Superior temporal gyrus (tissue), 1 donor: ENCODE results near the gene RAPGEFL1.
A peak's percentile ranks its signal among the peaks of the same experiment; 100 is the strongest.
"Not testable (repeated sequence)": the region's sequence is repeated elsewhere in the genome, so short reads cannot be mapped to it uniquely, and the experiment has no call there.

Experiments used
- DNase-seq: peaks from one replicate; pipeline ENCODE4 v3.0.0-alpha.2; 2016; ENCODE audit errors: extremely low spot score

The RAPGEFL1 gene

GRCh38 chr17:40177275-40177874 lies at the start of gene RAPGEFL1:
TSS of gene RAPGEFL1 (plus strand) at chr17:40177470. CDS start at chr17:40177862, 392 bp downstream.
- DNase-seq: no peak

- no peak for DNase-seq
Measured at GRCh38 chr17:40129498-40129897, 47.8 kb upstream of the RAPGEFL1 start.

GRCh38 chr17:40130352-40131042 lies 46.8 kb upstream of the RAPGEFL1 start:
- DNase-seq: no peak

DNA sequence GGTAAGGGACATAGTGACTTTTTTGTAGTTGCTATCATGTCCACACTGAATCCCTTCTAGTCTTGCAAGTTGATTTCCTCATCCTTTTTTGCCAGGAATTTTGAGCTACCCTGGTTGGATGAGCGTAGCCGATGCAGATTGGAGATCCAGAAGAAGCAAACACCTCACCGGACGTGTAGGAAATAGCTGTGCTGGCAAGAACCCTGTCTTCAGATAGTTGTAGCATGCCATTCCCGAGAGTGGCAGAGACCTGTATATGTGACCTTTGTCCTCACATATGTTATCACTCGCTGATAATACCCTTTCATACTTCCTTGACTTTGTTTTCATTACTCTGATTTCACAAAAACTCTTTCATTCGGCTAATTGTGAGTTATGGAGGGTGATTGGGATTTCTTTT lies 43.1 kb upstream of the RAPGEFL1 start:
- no peak for DNase-seq

DNA sequence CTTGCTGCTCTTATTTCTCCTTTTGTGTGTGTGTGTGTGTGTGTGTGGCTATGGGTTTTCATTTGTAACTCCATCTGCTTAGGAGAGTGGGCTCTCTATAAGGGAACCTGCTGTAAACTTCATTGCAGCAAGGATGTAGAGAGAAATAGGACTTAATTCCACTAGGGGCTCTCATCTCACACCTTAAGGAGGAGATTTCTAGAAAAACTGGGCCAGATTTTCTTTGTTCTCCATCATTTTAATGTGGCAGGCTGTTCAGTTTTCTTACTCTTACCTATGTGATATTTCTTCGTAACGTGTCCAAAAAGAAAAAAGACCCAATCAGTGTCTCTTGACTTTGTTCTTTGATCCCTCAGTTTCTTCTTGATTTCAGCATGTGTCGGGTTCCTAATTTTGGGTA lies 41.5 kb upstream of the RAPGEFL1 start:
- DNase-seq: no peak

DNA sequence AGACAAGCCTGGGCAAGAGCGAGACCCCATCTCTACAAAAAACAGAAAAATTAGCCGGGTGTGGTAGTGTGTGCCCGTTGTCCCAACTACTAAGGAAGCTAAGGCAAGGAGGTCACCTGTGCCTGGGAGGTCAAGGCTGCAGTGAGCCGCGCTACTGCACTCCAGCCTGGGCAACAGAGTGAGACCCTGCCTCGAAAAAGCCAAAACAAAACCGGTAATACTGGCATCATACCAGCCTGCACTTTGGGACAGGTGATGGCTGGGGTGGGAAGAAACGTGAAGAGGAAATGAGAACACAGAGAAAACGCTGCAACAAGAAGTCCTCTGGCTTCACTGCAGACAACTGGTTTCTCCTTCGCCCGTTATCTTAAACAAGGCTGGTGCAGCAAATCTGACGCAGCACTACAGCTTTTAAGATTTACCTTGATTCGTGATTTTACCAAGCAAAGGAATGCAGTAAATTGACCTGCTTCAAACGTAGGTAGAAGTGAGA lies 37.7 kb upstream of the RAPGEFL1 start:
- DNase-seq: no peak

- DNase-seq: not testable (repeated sequence)
Measured at GRCh38 chr17:40143166-40143565, 34.1 kb upstream of the RAPGEFL1 start.

- no peak for DNase-seq
Measured at GRCh38 chr17:40145476-40145875, 31.8 kb upstream of the RAPGEFL1 start.

- DNase-seq: no peak
Measured at GRCh38 chr17:40148527-40148926, 28.7 kb upstream of the RAPGEFL1 start.

- no peak for DNase-seq
Measured at GRCh38 chr17:40150276-40150675, 27.0 kb upstream of the RAPGEFL1 start.

DNA sequence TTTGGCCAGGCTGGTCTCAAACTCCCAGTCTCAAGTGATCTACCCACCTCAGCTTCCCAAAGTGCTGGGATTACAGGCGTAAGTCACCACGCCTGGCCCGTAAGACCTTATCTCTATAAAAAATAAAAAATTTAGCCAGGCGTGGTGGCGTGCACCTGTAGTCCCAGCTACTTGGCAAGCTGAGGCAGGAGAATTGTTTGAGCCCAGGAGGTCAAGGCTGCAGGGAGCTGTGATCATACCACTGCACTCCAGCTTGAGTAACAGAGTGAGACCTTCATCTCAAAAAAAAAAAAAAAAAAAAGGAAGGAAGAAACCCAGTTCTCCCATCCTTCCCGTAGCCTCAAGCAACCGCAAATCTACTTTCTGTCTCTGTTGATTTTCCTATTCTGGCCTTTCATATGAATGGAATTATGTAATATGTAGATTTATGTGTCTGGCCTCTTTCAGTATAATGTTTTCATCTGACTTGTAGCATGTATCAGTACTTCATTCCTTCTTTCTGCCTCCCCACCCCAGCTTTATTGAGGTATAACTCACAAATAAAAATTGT lies 25.8 kb upstream of the RAPGEFL1 start:
- no peak for DNase-seq

DNA sequence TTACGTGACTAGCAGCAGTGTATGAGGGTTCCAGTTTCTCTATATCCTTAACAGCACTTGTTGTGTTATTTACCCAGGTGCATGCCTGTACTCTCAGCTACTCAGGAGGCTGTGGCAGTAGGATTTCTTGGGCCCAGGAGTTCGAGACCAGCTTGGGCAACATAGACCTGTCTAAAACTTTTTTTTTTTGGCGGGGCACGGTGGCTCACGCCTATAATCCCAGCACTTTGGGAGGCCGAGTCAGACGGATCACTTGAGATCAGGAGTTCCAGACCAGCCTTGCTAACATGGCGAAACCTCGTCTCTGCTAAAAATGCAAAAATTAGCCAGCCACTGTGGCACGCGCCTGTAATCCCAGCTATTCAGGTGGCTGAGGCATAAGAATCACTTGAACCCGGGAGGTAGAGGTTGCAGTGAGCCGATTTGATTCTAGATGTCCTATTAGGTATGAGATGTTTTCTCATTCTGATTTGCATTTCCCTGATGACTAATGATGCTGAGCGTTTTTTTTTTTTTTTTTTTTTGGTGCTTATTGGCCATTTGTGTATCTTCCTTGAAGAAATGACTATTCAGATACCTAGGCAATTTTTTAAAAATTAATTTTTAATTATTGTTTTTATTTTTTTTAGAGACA lies 23.6 kb upstream of the RAPGEFL1 start:
- DNase-seq: no peak

DNA sequence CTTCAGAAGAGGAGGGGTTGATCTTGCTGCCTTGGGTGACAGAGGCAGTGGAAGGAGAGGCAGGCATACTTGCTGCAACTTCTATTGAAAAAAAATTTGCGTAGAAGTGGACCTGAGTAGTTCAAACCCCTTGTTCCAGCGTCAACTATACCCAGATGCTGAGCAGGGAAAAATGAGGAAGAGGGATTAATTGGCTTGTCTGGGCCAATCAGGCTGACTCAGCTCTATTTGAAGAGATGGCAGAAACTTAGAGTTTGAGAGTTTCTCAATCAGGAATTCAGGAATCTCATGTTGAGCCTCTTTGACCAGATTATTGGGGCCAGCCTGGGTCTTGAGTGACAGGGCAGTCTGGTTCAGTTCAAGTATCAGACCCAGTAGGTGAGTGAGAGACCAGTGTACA lies 19.3 kb upstream of the RAPGEFL1 start:
- DNase-seq: no peak

DNA sequence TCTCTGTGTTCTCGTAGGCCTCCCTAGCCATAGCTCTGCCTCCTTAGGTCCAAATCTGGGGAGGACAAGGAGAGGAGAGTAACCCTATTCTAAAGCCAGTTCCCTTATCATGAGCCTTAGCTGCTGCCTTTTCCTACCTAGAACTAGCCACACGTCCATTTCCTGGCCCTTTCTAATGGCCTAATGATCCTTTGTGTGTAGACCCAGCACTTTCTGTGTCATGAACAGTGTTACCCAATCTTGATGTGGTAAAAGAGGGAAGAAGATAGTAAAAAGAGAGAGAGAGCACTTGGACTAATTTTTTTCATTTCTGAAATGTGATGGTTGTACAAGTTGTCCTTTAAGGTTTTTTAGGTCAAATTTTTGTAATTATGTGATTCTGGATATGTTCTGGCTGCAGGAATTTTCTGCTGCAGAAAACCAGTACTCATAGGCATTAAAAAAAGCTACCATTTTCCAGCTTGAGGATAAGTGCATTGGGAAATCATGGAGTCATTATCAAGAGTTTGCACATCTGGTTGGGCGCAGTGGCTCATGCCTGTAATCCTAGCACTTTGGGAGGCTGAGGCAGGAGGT lies 18.7 kb upstream of the RAPGEFL1 start:
- DNase-seq: no peak

- DNase-seq: no peak
Measured at GRCh38 chr17:40159456-40159855, 17.8 kb upstream of the RAPGEFL1 start.

GRCh38 chr17:40167685-40168261 lies 9.5 kb upstream of the RAPGEFL1 start:
- no peak for DNase-seq

GRCh38 chr17:40168262-40168832 lies 8.9 kb upstream of the RAPGEFL1 start:
- peak; percentile 92 for DNase-seq

DNA sequence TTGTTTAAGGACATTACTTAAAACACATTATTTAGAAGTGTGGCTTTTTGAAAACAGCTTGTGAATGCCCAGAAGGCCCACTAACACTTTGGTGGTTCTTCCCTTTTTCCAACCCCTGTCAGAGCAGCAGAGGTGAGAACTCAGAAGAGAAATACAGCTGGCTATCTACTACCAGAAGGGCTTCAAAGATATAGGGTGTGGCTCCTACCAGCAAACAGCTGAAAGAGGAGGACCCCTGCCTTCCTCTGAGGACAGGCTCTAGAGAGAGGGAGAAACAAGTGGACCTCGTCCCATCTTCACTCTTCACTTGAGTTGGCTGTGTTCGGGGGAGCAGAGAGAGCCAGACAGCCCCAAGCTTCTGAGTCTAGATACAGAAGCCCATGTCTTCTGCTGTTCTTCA lies 6.9 kb upstream of the RAPGEFL1 start:
- DNase-seq: no peak

DNA sequence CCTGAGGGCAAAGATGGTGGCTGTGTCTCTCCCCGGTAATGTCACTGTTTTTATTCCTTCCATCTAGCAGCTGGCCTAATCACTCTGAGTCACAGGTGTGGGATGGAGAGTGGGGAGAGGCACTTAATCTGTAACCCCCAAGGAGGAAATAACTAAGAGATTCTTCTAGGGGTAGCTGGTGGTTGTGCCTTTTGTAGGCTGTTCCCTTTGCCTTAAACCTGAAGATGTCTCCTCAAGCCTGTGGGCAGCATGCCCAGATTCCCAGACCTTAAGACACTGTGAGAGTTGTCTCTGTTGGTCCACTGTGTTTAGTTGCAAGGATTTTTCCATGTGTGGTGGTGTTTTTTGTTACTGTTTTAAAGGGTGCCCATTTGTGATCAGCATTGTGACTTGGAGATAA lies 5.5 kb upstream of the RAPGEFL1 start:
- no peak for DNase-seq

- no peak for DNase-seq
Measured at GRCh38 chr17:40173091-40173777, 4.0 kb upstream of the RAPGEFL1 start.

- no peak for DNase-seq
Measured at GRCh38 chr17:40173778-40174135, 3.5 kb upstream of the RAPGEFL1 start.
